HUES6 (cell line): ENCODE data around the gene PCDHB5.
"Not testable (repeated sequence)": the region's sequence is repeated elsewhere in the genome, so short reads cannot be mapped to it uniquely, and the experiment has no call there.

Experiments used
- H3K27ac ChIP-seq: 2 replicates; pipeline ENCODE4 v1.7.0; 2013; ENCODE audit warnings: low read depth, mild to moderate bottlenecking, low read length, inconsistent platforms
- H3K27me3 ChIP-seq: 2 replicates; pipeline ENCODE4 v1.6.1; 2013; ENCODE audit warnings: low read length; ENCODE audit not compliant: control insufficient read depth, insufficient read depth
- H3K36me3 ChIP-seq: 2 replicates; pipeline ENCODE4 v1.6.1; 2013; ENCODE audit warnings: low read length; ENCODE audit not compliant: control insufficient read depth, insufficient read depth
- H3K4me1 ChIP-seq: 2 replicates; pipeline ENCODE4 v1.6.1; 2013; ENCODE audit warnings: low read length; ENCODE audit not compliant: control insufficient read depth, insufficient read depth
- H3K4me3 ChIP-seq: 2 replicates; pipeline ENCODE4 v1.5.1; 2013; ENCODE audit warnings: low read depth, low read length
- H3K9ac ChIP-seq: one replicate; pipeline ENCODE4 v1.6.1; 2013; ENCODE audit warnings: mild to moderate bottlenecking, low read length
- H3K9me3 ChIP-seq: 2 replicates; pipeline ENCODE4 v1.6.1; 2013; ENCODE audit warnings: low read depth, low read length; ENCODE audit not compliant: control insufficient read depth, insufficient read depth

The PCDHB5 gene

DNA sequence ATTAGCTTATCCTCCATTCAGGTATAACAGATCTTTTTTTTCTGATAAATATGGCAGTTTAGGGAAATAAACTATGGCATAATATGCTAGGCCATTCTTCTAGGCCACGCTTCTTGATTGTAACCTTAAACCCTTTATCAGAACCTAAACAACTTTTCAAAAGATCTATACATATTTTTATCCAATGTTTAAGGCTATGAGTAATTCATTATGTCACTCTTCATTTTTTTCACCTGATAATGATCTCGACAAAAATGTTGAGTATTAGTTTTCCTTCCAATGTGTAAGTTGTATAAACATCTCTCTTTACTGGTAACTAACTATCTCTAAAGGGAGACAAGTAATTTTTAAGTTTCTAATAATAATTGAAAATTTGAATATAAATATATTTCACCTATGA is 15.8 kb upstream of the PCDHB5 start:
- Histone ChIP-seq H3K27ac (no peak overlapping the region), H3K4me1 (no peaks in the 10 kb centered on the region), H3K27me3 (no peaks in the 10 kb centered on the region), H3K4me3 (no peak overlapping the region), H3K36me3 (no peaks in the 10 kb centered on the region), H3K9me3 (peaks cover 12% of the 10 kb centered on the region), H3K9ac (no peak overlapping the region)

DNA sequence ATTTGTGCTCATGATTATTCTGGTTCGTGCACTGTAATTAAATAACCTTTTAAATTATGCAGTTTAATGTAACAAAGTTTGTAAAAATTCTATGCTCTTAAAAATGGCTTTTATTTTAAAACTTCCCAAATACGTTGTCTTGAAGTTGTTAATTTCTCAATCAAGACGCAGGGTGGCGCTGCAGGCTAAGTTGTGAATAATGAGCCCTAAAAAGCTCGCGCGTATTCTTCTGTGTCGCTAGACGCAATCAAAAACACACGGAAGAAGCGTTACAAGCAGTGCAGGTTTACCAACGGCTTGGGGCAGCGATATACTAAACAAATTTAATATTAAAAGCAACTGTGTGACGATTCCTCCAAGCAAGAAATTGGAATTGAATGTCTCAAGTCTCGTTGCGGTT is 13.4 kb upstream of the PCDHB5 start, which contains the start of gene PCDHB4:
PCDHB4 (plus strand) TSS at position 256 of the 400 bp plus-strand sequence. CDS start 181 bp downstream, outside the sequence.
- Histone ChIP-seq H3K27me3 (no peaks in the 10 kb centered on the region), H3K4me1 (no peaks in the 10 kb centered on the region), H3K9ac (no peak within 1 kb of the TSS), H3K27ac (no peak within 1 kb of the TSS), H3K4me3 (peak within 1 kb of the TSS; percentile 39; the same call in 1 of the 2 replicates), H3K9me3 (peaks cover 8% of the 10 kb centered on the region), H3K36me3 (no peaks in the 10 kb centered on the region)

DNA sequence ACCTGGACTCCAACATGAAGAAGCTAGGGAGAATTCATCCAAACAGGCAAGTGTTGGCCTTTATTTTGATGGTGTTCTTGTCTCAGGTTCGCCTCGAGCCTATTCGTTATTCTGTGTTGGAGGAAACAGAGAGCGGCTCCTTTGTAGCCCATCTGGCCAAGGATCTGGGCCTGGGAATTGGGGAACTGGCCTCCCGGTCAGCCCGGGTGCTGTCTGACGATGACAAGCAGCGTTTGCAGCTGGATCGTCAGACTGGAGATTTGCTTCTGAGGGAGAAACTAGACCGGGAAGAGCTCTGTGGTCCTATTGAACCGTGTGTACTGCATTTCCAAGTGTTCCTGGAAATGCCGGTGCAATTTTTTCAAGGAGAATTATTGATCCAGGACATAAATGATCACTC is 13.0 kb upstream of the PCDHB5 start:
- H3K27ac ChIP-seq, result no peak overlapping the region
- H3K4me1 ChIP-seq, result no peaks in the 10 kb centered on the region
- H3K9ac ChIP-seq, result no peak overlapping the region
- H3K4me3 ChIP-seq, result peak overlapping the region; percentile 39; the same call in 1 of the 2 replicates
- no peaks in the 10 kb centered on the region for H3K36me3 ChIP-seq
- H3K27me3 ChIP-seq, result no peaks in the 10 kb centered on the region
- peaks cover 3% of the 10 kb centered on the region for H3K9me3 ChIP-seq

DNA sequence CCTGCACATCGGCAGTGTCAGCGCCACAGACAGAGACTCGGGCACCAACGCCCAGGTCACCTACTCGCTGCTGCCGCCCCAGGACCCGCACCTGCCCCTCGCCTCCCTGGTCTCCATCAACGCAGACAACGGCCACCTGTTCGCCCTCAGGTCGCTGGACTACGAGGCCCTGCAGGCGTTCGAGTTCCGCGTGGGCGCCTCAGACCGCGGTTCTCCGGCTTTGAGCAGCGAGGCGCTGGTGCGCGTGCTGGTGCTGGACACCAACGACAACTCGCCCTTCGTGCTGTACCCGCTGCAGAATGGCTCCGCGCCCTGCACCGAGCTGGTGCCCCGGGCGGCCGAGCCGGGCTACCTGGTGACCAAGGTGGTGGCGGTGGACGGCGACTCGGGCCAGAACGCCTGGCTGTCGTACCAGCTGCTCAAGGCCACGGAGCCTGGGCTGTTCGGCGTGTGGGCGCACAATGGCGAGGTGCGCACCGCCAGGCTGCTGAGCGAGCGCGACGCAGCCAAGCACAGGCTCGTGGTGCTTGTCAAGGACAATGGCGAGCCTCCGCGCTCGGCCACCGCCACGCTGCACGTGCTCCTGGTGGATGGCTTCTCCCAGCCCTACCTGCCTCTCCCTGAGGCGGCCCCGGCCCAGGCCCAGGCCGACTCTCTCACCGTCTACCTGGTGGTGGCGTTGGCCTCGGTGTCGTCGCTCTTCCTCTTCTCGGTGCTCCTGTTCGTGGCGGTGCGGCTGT is 11.4 kb upstream of the PCDHB5 start:
- H3K36me3 ChIP-seq, H3K9me3 ChIP-seq: not testable (repeated sequence)

DNA sequence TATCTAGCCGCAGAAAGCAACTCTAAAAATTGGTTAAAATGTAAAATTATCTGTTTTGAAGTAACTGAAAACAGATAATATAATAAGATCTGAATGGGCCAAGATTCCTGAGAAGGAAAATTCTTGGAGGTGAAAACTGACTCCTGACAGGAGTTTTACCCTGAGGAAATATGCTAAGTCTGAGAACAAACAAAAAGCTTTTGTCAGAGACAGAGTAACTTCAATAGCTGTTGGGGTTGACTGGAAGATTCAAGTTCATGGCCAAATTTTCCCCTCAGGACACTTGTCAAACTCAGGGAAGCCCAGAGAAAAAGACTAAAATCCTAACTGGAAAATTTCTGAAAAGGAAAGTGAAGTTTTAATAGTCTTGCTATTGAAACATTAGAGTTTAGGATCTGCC is 7.7 kb upstream of the PCDHB5 start:
- Histone ChIP-seq H3K27ac (no peak overlapping the region), H3K36me3 (no peaks in the 10 kb centered on the region), H3K9ac (no peak overlapping the region), H3K9me3 (0 out of 2 replicates have a peak, but pooled peaks cover 3% of the 10 kb centered on the region), H3K27me3 (no peaks in the 10 kb centered on the region), H3K4me1 (peaks cover 4% of the 10 kb centered on the region; the same call in 1 of the 2 replicates), H3K4me3 (no peak overlapping the region)

More for the DNA sequence above, 11.4 kb upstream of the PCDHB5 start:
- H3K4me3 ChIP-seq, H3K27ac ChIP-seq, H3K9ac ChIP-seq, H3K4me1 ChIP-seq, H3K27me3 ChIP-seq: not testable (repeated sequence)

DNA sequence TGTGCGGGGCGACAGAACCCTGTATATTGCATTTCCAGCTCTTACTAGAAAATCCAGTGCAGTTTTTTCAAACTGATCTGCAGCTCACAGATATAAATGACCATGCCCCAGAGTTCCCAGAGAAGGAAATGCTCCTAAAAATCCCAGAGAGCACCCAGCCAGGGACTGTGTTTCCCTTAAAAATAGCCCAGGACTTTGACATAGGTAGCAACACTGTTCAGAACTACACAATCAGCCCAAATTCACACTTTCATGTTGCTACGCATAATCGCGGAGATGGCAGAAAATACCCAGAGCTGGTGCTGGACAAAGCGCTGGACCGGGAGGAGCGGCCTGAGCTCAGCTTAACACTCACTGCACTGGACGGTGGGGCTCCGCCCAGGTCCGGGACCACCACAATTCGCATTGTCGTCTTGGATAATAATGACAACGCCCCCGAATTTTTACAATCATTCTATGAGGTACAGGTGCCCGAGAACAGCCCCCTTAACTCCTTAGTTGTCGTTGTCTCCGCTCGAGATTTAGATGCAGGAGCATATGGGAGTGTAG is 786 bp downstream of the PCDHB5 start:
- H3K9me3 ChIP-seq, result peaks cover 18% of the 10 kb centered on the region
- no peak overlapping the region for H3K9ac ChIP-seq
- H3K27me3 ChIP-seq, result no peaks in the 10 kb centered on the region
- peak overlapping the region; percentile 52; the same call in 1 of the 2 replicates for H3K4me3 ChIP-seq
- no peaks in the 10 kb centered on the region for H3K36me3 ChIP-seq
- H3K4me1 ChIP-seq, result no peaks in the 10 kb centered on the region
- H3K27ac ChIP-seq, result no peak overlapping the region; the same call in 1 of the 2 replicates

DNA sequence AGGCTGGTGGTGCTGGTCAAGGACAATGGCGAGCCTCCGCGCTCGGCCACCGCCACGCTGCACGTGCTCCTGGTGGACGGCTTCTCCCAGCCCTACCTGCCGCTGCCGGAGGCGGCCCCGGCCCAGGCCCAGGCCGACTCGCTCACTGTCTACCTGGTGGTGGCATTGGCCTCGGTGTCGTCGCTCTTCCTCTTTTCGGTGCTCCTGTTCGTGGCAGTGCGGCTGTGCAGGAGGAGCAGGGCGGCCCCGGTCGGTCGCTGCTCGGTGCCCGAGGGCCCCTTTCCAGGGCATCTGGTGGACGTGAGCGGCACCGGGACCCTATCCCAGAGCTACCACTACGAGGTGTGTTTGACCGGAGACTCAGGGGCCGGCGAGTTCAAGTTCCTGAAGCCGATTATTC is 2.3 kb downstream of the PCDHB5 start:
- H3K27ac ChIP-seq, H3K27me3 ChIP-seq, H3K36me3 ChIP-seq, H3K4me1 ChIP-seq, H3K4me3 ChIP-seq, H3K9ac ChIP-seq: not testable (repeated sequence)
- H3K9me3 ChIP-seq, result peaks cover 18% of the 10 kb centered on the region

DNA sequence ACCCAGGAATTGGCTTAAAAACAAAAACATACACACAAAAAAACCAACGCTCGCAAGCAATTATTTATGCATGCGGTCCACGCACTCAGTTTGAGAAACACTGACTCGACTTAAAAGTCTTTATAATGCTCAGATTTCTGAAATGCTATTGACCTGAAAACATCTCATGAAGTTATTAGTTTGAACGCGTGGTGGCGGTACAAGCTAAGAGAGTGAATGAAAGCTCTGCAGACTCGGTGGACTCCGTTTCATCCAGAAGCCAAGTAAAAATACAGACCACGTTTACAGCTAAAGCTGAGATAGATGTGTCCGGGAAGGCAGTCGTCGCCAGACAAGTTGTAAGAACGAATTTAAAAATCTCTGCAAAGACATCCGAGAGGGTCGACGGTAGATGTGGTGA is 14.8 kb downstream of the PCDHB5 start, which contains the start of gene PCDHB6:
PCDHB6 (plus strand) TSS at position 246 of the 400 bp plus-strand sequence. CDS start 201 bp downstream, outside the sequence.
- Histone ChIP-seq H3K9me3 (peaks cover 9% of the 10 kb centered on the region; the same call in 1 of the 2 replicates), H3K9ac (no peak within 1 kb of the TSS), H3K4me1 (no peaks in the 10 kb centered on the region), H3K36me3 (no peaks in the 10 kb centered on the region), H3K4me3 (no peak within 1 kb of the TSS), H3K27me3 (no peaks in the 10 kb centered on the region), H3K27ac (no peak within 1 kb of the TSS)

DNA sequence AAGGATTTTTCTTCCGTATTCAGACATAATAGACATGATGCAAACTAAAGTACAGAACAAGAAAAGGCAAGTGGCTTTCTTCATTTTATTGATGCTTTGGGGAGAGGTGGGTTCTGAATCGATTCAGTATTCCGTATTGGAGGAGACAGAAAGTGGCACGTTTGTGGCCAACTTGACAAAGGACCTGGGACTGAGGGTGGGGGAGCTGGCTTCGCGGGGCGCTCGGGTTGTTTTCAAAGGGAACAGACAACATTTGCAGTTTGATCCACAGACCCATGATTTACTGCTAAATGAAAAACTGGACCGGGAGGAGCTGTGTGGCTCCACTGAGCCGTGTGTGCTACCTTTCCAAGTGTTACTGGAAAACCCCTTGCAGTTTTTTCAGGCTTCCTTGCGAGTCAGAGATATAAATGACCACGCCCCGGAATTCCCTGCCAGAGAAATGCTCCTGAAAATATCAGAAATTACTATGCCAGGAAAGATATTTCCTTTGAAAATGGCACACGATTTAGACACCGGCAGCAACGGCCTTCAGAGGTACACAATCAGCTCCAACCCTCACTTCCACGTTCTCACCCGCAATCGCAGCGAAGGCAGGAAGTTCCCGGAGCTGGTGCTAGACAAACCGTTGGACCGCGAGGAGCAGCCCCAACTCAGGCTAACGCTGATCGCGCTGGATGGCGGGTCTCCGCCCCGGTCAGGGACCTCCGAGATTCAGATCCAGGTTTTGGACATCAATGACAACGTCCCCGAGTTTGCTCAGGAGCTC is 15.4 kb downstream of the PCDHB5 start:
- peaks cover 9% of the 10 kb centered on the region; the same call in 1 of the 2 replicates for H3K9me3 ChIP-seq
- H3K27ac ChIP-seq, result no peak overlapping the region
- H3K36me3 ChIP-seq, result no peaks in the 10 kb centered on the region
- H3K9ac ChIP-seq, result no peak overlapping the region
- no peak overlapping the region for H3K4me3 ChIP-seq
- no peaks in the 10 kb centered on the region for H3K27me3 ChIP-seq
- no peaks in the 10 kb centered on the region for H3K4me1 ChIP-seq

DNA sequence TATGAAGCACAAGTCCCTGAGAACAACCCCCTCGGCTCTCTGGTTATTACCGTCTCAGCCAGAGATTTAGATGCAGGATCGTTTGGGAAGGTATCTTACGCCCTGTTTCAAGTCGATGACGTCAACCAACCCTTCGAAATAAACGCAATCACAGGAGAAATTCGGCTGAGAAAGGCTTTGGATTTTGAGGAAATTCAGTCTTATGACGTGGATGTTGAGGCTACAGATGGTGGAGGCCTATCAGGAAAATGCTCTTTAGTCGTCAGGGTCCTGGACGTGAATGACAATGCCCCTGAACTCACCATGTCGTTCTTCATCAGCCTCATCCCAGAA is 16.0 kb downstream of the PCDHB5 start:
- no peak overlapping the region for H3K9ac ChIP-seq
- H3K36me3 ChIP-seq, result no peaks in the 10 kb centered on the region
- no peak overlapping the region for H3K27ac ChIP-seq
- no peaks in the 10 kb centered on the region for H3K27me3 ChIP-seq
- H3K9me3 ChIP-seq, result peaks cover 9% of the 10 kb centered on the region; the same call in 1 of the 2 replicates
- no peak overlapping the region for H3K4me3 ChIP-seq
- no peaks in the 10 kb centered on the region for H3K4me1 ChIP-seq

DNA sequence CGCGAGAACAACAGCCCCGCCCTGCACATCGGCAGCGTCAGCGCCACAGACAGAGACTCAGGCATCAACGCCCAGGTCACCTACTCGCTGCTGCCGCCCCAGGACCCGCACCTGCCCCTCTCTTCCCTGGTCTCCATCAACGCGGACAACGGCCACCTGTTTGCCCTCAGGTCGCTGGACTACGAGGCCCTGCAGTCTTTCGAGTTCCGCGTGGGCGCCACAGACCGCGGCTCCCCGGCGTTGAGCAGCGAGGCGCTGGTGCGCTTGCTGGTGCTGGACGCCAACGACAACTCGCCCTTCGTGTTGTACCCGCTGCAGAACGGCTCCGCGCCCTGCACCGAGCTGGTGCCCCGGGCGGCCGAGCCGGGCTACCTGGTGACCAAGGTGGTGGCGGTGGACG is 16.6 kb downstream of the PCDHB5 start:
- H3K36me3 ChIP-seq, H3K27me3 ChIP-seq, H3K4me3 ChIP-seq, H3K9me3 ChIP-seq, H3K9ac ChIP-seq, H3K4me1 ChIP-seq, H3K27ac ChIP-seq: not testable (repeated sequence)
